ENCODE measurements around the gene PAQR5.
"Not testable (repeated sequence)": the region's sequence is repeated elsewhere in the genome, so short reads cannot be mapped to it uniquely, and the experiment has no call there.

PAQR5 gene

DNA sequence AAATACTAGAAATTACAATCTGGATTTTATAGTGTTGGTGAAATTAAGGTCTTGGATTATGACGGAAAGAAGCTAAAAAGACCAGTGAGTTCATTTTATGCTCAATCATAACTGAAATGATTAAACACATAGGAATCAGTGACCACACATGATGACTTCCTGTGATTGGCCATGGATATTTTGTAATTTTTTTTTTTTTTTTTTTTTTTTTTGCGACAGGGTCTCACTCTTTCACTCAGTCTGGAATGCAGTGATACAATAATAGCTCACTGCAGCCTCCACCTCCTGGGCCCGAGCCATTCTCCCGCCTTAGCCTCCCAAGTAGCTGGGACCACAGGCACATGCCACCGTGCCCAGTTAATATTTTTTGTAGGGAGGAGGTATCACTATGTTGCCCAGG lies 47.4 kb downstream of the PAQR5 start:
- DNase-seq (ENCODE audit: low read depth in 1 of 2, low spot score in 1 of 2) = no peak

DNA sequence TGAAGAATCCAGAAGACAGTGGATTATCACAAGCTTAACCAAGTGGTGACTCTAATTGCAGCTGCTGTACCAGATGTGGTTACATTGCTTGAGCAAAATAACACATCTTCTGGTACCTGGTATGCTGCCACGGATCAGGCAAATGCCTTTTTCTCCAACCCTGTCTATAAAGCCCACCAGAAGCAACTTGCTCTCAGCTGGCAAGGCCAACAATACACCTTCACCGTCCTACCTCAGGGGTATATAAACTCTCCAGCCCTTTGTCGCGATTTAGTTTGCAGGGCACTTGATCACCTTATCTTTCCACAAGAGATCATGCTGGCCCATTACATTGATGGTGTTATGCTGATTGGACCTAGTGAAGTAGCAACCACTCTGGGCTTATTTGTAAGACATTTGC lies 52.6 kb downstream of the PAQR5 start:
- DNase-seq (ENCODE audit: low read depth in 1 of 2, low spot score in 1 of 2) = no peak

DNA sequence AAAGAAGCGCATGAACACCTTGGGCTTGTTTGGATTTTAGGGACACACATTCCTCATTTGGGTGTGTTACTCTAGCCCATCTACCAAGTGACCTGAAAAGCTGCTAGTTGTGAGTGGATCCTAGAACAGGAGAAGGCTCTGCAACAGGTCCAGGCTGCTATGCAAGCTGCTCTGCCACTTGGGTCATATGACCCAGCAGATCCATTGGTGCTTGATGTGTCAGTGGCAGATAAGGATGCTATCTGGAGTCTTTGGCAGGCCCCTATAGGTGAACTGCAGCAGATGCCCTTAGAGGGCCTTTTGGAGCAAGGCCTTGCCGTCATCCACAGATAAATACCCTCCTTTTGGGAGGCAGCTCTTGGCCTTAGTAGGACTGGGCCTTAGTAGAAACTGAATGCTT lies 53.2 kb downstream of the PAQR5 start:
- DNase-seq (ENCODE audit: low read depth in 1 of 2, low spot score in 1 of 2) = no peak

DNA sequence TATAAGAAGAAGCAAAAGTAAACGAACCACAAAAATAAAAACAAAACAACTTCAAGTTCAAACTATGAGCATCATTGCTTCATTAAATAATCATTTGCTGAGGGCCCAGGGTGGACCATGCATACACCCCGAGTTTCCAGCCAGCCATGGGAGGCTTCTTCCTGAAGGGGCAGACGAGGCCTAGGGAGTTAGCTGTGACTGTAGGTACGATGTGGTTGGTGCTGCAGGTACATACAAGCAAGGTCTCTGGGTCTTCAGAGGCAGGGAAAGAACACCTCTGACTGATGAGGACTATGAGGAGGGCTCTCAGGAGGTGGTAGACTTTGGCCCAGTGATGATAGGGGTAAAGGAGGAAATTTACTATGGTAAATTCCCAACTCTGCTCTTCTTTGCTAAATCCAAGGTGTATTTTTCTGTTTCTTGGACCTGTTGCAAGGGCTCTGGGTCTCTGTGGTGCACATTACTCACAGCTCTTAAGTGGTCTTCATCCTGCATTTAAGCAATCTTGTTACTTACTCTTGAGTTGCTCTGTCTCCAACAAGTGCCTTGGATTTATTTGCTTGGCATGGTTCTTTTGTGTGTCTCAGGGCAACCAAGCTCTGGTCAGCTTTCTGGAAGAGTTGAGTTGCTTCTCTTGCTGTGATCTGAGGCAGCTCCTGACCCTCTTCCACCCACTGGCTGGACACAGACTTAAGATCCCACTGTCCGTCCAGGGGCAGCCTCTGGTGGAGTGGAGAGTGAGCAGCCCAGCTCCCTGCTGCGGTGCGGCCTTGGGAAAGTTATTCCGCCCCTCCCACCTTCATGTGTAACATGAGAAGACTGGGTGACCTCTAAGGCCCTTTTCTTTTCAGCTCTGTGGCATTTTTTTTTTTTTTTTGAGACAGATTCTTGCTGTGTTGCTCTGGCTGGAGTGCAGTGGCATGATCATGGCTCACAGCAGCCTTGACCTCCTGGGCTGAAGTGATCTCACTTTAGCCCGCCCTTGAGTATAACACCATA lies 59.4 kb downstream of the PAQR5 start:
- no peak for DNase-seq (ENCODE audit: low read depth in 1 of 2, low spot score in 1 of 2)

DNA sequence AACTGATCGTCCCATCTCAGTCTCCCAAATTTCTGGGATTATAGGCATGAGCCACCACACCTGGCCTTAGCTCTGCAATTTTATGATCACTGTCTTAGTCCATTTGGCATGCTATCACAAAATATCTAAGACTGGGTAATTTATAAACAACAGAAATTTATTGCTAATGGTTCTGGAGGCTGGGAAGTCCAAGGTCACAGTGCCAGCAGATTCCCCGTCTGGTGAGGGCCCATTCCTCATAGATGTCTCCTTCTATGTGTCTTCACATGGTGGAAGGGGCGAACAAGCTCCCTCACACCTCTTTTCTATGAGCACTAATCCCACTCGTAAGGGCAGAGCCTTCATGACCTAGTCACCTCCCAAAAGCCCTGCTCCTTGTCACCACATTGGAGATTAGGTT lies 60.1 kb downstream of the PAQR5 start:
- DNase-seq (ENCODE audit: low read depth in 1 of 2, low spot score in 1 of 2) = no peak

DNA sequence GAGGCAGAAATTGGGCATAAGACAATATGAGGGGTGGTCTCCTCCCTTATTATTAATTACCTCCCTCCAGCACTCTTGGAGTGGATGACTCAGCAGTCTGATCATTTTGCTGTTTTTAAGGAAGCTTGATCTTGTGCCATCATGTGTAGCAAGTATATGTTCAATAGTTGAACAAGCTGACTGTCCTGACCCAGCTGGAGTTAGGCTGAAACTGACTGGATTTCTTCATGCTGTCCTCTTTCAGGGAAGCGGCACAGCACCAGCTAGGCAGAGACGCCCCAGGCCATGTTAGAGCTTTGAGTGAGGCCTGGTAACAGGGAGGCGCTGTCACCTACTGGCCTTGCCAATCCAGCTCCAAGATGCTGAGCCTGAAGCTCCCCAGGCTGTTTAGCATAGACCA lies 61.0 kb downstream of the PAQR5 start:
- DNase-seq (ENCODE audit: low read depth in 1 of 2, low spot score in 1 of 2) = no peak

DNA sequence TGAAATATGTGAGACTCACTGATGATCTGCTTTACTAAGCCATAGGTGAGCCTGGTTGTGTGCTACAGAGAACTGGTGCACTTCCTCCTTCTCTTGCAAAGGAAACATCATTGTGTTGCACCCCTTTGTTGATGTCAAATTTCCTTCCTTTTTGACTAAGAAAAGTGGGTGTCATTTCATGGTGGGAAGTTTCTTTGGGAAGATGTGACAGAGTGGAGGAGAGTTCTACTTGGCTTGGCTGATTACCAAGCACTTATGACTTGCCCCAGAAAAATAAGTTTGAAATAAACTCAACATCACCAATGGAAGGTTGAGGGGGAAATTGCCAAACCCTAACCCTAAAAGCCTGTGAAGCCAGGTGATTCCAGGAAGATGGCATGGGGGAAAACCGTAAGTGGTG lies 61.9 kb downstream of the PAQR5 start:
- no peak for DNase-seq (ENCODE audit: low read depth in 1 of 2, low spot score in 1 of 2)

DNA sequence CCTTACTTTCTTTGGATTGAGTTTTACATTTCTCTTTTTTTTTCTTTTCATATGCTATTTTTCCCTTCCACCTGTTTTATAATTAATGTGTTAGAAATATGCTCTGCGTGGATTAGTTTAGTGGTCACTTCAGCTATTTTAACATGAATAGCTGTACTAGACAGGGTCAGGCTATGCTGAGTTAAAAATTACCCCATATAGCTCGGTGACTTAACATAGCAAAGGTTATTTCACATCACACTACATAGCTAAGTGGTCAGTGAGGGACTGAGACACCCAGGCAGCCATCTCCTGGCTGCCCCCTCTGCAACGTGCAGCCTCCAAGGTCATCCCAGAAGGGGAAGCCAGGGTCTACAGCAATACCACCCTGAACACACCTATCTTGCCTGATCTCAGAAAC lies 68.5 kb downstream of the PAQR5 start:
- DNase-seq (ENCODE audit: low read depth in 1 of 2, low spot score in 1 of 2) = no peak

DNA sequence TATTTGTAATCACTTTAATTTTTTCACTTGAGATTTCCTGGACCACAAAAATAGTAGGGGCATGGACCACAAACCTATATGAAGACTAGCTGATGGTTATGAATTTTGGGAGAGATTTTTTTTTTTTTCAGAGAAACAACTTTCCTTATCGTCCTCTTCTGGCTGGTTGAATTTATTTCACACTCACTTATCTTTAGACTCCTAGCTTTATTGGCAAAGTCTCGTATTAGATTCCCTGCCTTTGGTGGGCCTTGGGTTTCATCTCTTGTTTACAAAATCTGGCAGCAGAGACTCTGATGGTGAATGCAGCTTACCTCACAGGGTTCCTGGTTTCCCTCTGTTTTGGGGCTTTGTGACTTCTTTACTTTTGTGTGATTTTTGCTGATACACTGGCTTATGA lies 70.9 kb downstream of the PAQR5 start:
- DNase-seq (ENCODE audit: low read depth in 1 of 2, low spot score in 1 of 2) = no peak

DNA sequence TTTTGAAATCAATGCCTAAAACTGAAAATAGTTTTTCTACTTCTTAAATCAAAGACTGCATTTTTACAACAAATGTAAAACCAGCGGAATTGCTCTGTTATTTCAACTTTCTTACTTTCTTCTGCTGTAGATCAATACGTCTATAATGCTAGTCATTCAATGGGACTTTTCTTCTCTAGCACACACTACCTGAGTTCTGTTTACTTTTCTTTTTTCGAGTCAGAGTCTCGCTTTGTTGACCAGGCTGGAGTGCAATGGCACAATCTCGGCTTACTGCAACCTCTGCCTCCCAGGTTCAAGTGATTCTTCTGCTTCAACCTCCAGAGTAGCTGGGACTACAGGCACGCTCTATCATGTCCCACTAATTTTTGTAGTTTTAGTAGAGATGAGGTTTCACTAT lies 74.7 kb downstream of the PAQR5 start:
- DNase-seq (ENCODE audit: low read depth in 1 of 2, low spot score in 1 of 2) = no peak

DNA sequence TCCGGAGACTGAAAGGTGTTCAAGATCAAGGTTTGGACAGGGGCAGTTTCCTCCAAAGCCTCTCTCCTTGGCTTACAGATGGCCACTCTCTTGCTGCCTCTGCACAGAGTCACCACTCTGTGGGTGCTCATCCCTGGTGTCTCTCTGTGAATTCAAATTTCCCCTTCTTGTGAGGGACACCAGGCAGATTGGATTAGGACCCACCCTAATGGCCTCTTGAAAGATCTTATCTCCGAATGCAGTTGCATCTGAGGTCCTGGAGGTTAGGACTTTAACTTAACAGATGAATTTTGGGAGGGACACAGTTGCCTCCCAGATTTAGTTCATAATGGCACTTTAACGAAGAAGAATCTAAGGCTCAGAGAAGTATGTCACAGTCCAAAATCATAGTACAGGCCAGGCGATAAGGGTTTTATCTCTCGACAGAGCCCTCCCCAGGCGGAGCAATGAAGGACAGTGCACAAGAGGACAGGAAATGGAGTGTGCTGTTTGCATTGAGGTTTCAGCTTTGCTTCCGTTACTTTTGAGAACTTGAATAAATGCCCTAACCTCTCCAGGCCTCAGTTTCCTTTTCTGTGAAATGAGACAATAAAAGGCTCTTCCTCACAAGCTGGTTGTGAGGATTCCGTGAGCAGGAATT lies 76.6 kb downstream of the PAQR5 start:
- no peak for DNase-seq (ENCODE audit: low read depth in 1 of 2, low spot score in 1 of 2)

DNA sequence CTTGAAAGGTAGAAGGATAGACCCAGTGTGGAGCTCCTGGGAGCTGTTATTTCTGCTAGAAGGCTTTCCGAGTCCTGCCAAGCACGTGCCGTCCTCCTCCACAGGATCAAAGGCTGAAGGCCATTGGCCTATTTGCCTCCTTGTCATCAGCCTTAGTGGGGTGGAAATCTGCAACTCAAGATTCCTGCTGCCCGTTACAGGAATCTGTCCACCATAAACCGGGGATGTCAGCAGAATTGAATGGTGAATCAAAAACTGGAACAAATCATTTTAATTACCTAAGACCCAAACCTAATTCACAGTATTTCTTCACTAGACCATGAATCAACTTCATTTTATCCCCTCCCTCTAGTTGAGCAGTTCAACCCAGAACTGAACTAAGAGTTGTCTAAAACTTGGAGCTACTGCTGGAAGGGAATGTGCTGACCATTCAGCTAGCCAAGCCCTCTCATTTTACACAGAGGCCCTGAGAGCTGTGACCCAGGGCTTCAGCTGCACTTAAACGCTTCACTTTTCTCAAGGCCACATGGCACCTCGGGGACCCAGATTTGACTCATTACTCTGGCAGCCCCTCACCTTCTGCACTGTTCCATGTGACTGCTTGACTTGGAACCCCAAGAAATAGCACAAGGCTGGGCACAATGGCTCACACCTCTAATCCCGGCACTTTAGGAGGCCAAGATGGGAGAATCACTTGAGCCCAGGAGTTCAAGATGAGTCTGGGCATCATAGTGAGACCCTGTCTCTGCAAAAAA lies 78.7 kb downstream of the PAQR5 start:
- DNase-seq (ENCODE audit: low read depth in 1 of 2, low spot score in 1 of 2) = no peak

DNA sequence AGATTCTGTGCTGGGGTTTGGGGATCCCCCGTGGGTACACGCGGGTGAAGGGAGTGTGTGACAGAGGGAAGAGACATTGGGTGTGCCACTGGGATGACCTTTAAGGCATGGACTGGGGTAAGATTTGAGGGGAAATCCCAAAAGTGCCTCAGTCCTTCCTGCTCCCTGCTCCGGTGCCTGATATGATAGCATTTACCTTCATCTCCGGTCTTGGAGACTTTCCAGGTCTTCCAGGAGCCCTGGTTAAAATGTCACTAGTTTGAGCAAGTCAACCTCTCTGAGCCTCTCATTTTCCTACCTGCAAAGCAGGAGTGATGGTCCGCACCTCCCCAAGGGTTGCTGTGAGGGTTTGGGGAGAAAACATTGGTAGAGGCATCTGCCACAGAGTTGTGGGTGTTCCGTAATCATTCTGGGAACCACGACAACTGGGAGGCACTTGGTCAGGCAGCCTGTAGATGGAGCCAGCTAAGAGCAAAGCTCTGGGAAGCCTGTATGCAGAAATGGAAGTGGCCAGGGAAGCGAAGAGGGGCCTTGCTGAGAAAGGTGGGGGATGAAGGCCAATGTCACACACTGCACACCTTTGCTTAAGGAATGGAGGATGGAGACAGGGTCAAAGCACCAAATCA lies 81.5 kb downstream of the PAQR5 start:
- no peak for DNase-seq (ENCODE audit: low read depth in 1 of 2, low spot score in 1 of 2)

DNA sequence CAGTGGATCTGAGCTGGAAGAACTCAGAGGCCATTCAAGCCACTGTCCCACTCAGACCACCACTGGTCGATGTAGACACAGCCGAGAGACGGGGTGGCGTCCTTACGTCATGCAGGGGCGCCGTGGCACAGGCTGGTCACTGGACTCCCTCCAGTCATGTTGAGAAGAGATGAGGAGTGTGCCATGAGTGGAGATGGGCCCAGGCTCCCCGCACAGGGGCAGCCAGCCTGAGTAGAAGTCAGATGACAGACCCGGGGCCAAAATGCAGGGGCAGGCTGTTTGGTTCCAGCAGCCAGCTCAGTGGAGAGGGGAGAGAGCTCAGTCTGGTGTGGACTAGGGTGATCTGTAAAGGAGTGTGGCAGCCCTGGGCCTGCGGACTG lies 82.0 kb downstream of the PAQR5 start:
- DNase-seq (ENCODE audit: low read depth in 1 of 2, low spot score in 1 of 2) = no peak

DNA sequence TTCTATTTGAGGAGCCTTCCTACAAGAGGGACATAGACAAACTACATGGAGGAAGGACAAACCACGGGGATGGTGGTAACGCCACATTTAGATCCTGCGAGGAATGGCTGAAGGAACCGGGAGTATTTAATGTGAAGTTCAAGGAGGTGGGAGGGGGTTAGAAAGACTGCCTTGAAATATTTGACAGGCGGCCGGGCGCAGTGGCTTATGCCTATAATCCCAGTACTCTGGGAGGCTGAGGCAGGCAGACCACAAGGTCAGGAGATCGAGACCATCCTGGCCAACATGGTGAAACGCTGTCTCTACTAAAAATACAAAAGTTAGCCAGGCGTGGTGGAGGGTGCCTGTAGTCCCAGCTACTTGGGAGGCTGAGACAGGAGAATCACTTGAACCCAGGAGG lies 83.5 kb downstream of the PAQR5 start:
- not testable (repeated sequence) for DNase-seq (ENCODE audit: low read depth in 1 of 2, low spot score in 1 of 2)

DNA sequence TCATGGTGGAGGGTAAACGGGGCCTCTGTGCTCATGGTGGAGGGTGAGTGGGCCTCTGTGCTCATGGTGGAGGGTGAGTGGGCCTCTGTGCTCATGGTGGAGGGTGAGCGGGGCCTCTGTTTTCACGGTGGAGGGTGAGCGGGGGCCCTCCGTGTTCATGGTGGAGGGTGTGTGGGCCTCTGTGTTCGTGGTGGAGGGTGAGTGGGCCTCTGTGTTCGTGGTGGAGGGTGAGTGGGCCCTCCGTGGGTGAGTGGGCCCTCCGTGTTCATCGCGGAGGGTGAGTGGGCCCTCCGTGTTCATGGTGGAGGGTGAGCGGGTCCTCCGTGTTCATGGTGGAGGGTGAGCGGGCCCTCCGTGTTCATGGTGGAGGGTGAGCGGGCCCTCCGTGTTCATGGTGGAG lies 85.4 kb downstream of the PAQR5 start:
- DNase-seq (ENCODE audit: low read depth in 1 of 2, low spot score in 1 of 2) = not testable (repeated sequence)

DNA sequence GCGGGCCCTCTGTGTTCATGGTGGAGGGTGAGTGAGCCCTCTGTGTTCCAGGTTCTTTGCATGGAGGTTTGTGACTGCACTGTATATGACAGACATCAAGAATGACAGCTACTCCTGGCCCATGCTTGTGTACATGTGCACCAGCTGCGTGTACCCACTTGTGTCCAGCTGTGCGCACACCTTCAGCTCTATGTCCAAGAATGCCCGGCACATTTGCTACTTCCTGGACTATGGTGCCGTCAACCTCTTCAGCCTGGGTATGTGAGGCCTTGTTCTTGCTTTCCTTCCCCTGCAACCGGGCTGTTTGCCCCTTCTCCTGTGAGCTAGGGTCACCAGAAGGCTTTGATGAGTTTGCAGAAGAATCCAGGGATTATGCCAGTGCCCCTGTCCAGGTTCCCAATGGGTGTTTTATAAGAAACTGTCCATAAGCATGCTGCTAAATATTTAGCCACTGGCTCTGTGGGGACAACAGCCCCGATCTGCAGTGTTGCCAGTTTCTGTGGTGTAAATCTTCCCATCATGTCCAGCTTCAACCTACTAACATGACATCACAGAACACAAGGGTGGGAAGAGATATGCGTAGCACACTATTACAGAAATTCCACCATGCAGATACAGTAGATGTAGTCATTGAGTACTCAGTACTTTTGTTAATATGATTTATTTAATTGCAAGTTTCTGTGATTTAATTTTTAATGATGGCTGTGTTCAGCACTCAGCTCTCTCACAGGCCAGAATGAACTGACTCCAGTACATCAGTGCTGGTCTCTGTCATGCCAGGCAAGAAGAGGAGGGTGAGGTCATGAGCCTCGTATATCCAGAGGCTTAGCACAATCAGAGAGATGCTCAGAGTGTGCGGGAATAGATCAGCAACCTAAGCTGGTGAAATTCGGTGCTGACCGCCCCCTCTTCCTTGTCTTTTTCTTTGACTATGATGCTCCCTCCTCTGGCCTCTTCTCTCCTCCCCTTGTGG lies 86.2 kb downstream of the PAQR5 start:
- DNase-seq (ENCODE audit: low read depth in 1 of 2, low spot score in 1 of 2) = no peak

DNA sequence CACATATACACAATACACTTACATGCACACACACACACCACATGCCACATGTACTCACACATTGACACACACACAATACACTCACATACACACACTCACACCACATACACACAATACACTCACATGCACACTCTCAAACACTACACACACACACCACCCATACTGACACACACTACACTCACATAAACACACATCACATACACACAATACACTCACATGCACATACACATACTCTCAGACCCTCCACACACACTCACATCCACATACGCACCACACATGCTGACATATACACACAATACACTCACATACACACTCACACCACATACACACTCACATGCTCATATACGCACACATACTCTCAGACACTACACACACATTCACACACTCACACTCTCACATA lies 87.1 kb downstream of the PAQR5 start:
- no peak for DNase-seq (ENCODE audit: low read depth in 1 of 2, low spot score in 1 of 2)

DNA sequence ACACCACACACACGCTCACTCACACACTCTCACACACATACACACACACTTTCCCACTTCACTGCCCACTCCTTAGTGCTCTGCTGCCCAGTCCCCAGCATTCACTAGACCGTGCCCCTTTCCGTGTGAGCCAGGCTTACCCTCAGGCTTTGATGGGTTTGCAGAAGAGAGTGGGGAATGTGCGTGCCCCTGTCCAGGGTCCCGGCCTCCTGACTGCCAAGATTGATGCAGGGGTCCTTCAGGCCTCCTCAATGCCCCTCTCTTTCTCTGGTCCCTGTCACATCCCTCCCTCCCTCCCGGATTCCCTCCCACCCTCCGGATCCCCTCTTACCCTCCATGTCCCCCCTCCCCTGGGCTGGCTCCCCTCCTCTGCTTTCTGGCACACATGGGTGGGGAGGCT lies 87.6 kb downstream of the PAQR5 start:
- DNase-seq (ENCODE audit: low read depth in 1 of 2, low spot score in 1 of 2) = no peak

DNA sequence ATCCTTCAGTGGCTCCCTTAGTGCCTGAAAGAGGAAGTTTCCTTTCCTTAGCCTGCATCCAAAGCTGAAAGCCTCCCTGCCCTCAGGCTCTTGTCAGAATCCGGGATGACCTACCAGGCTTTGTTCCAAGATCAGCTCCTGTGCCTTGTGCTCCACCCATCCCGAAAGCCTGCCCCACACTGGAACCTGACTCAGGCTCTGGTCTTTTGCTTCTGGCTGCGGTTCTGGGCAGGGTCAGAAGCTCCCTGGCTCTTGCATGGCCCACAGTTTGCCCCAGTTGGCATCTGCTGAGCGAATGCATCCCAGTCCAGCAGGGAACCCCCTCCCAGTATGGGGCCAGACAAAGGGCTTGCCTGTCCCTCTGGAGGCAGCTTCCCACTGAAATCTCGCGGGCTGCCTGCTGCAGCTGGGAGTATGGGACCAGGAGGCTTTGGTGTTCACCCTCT lies 89.6 kb downstream of the PAQR5 start:
- no peak for DNase-seq (ENCODE audit: low read depth in 1 of 2, low spot score in 1 of 2)

All from activated T-helper 1 cell treated with anti-CD3 and anti-CD28 coated beads, Interleukin-2, amount 50 U/mL, for 16 hours (primary cell).